Measurements from ENCODE around the gene PRX. TPM values are rescaled to one million over a fixed set of nuclear protein-coding genes. Genes with fewer than 3 reads are reported as not detected.
A peak's percentile ranks its signal among the peaks of the same experiment; 100 is the strongest.

Gene PRX
- total RNA-seq, 1 donor from 2014 or later = 3.3 TPM

- intact Hi-C loops (cut with DNase I) = loop anchor here (5.0 kb wide), 3 partner anchors 56 to 194 kb away; partner anchors contain the start of genes C19orf47 and PLD3
Observed at GRCh38 chr19:40403262-40403984, 9.8 kb downstream of the PRX start.

DNA sequence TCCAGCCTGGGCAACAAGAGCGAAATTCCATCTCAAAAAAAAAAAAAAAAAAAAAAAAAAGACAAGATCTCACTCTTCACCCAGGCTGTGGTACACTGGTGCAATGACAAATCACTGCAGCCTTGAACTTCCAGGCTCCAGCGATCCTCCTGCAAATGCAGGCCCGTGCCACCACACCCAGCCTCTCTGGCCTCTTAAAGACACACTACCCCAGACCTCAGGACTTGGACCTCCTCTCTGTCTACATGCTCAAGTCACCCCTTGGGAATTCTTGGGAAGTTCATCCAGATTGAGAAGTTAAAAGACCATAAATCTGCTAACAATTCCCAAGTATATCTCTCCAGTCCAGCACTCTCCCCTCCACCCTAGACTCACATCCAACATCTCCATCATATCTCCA, 12.6 kb downstream of the PRX start:
- TF ChIP-seq, protein P1, sequence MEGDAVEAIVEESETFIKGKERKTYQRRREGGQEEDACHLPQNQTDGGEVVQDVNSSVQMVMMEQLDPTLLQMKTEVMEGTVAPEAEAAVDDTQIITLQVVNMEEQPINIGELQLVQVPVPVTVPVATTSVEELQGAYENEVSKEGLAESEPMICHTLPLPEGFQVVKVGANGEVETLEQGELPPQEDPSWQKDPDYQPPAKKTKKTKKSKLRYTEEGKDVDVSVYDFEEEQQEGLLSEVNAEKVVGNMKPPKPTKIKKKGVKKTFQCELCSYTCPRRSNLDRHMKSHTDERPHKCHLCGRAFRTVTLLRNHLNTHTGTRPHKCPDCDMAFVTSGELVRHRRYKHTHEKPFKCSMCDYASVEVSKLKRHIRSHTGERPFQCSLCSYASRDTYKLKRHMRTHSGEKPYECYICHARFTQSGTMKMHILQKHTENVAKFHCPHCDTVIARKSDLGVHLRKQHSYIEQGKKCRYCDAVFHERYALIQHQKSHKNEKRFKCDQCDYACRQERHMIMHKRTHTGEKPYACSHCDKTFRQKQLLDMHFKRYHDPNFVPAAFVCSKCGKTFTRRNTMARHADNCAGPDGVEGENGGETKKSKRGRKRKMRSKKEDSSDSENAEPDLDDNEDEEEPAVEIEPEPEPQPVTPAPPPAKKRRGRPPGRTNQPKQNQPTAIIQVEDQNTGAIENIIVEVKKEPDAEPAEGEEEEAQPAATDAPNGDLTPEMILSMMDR (IDR thresholded peaks at IDR 0.05) = no peak
- no peaks in the 10 kb centered on the region for H3K9me3 ChIP-seq
- intact Hi-C loops (cut with DNase I) = loop anchor here (5.0 kb wide), 3 partner anchors 53 to 197 kb away; partner anchors contain the start of genes C19orf47 and PLD3
- H3K36me3 ChIP-seq = no peaks in the 10 kb centered on the region
- no peaks in the 10 kb centered on the region for H3K27me3 ChIP-seq
- H3K4me1 ChIP-seq = peaks cover 3 to 4% of the 10 kb centered on the region in 2 donors
- no peak overlapping the region for H3K27ac ChIP-seq
- no peak for DNase-seq (ENCODE audit: low spot score in 2 of 2)
- H3K4me3 ChIP-seq = no peak overlapping the region

More at GRCh38 chr19:40403262-40403984, 9.8 kb downstream of the PRX start:
- TF ChIP-seq, protein P1 (IDR thresholded peaks at IDR 0.05) = peak in 1 of 3 experiments; percentile 13
- peak overlapping the region; percentile 67 to 79 for H3K27ac ChIP-seq
- no peaks in the 10 kb centered on the region for H3K9me3 ChIP-seq
- peak overlapping the region; percentile 50 to 67 for H3K4me3 ChIP-seq
- H3K4me1 ChIP-seq = peaks cover 3 to 4% of the 10 kb centered on the region in 2 donors
- DNase-seq (ENCODE audit: low spot score in 2 of 2) = peak; percentile 63 to 95
- no peaks in the 10 kb centered on the region for H3K36me3 ChIP-seq
- no peaks in the 10 kb centered on the region for H3K27me3 ChIP-seq

DNA sequence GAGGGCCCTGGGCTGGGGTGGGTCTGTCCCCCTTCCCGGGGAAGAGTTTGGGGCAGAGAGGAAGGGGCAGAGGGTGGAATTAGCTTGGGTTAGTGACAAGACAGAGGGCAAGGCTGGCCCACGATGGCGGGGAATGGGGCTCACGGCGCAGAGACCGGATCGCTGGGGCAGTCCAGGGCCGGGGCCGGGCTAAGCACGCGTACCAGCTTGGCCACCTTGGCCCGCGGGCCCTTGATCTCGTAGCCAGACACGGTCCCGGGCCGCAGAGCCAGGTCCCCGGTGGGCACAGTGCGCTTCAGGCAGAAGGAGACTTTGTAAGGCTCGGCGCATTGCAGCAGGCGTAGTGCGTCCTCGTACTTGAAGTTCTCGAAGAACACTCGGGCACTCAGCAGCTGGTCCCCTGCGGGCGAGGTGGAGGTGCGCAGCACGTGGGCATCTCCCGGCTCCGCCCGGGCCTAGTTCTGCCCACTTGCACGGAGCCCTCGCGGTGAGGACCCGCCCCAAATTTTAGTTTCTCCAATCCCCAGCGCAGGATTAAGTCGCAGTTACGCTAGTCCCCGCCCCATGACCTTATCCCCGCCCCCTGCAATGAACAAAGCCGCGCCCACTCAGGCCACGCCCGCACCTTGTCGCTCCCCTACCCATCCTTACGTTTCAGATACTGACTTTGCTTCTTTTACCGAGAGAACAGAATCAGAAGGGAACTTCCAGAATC, 14.6 kb downstream of the PRX start:
- no peaks in the 10 kb centered on the region for H3K9me3 ChIP-seq
- peaks cover 3 to 4% of the 10 kb centered on the region in 2 donors for H3K4me1 ChIP-seq
- no peaks in the 10 kb centered on the region for H3K36me3 ChIP-seq
- DNase-seq (ENCODE audit: low spot score in 2 of 2) = no peak
- TF ChIP-seq, protein P1 (IDR thresholded peaks at IDR 0.05) = no peak
- H3K27me3 ChIP-seq = no peaks in the 10 kb centered on the region
- H3K27ac ChIP-seq = no peak overlapping the region
- no peak overlapping the region for H3K4me3 ChIP-seq
- intact Hi-C loops (cut with DNase I) = no loop called here

- H3K27me3 ChIP-seq = no peaks in the 10 kb centered on the region
- intact Hi-C loops (cut with DNase I) = no loop called here
- no peaks in the 10 kb centered on the region for H3K36me3 ChIP-seq
- TF ChIP-seq, protein P1 (IDR thresholded peaks at IDR 0.05) = no peak
- H3K27ac ChIP-seq = no peak overlapping the region
- no peaks in the 10 kb centered on the region for H3K4me1 ChIP-seq
- no peaks in the 10 kb centered on the region for H3K9me3 ChIP-seq
- DNase-seq (ENCODE audit: low spot score in 2 of 2) = no peak
- H3K4me3 ChIP-seq = no peak overlapping the region
Observed at GRCh38 chr19:40397568-40397906, 15.6 kb downstream of the PRX start.

DNA sequence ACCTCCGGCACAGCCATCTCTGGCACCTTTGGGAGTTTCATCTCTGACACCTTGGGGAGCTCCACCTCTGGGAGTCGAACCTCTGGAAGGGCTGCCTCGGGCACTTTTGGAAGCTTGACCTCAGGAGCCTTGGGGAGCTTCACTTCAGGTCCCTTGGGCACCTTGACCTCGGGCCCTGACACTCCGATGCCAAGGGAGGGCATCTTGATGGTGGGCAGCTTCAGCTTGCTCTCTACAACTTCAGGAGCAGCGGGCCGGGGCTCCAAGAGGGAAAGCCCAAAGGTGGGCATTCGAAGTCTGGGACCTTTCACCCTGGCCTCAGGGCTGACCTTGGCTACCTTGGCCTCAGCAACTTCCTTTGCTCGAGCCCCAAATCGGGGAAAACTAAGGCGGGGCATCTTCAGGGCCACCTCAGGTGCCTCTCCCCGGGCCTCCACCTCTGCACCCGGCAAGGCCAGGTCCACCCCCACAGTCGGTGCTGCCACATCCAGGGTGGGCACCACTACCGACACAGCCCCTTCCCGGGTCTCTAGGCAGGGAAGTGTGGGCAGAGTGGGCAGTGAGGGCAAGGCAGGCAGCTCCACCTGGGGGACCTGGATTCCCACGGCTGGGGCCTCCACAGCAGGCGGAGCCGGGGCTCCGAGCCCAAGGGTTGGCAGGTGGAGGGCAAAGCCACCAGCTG, 16.2 kb downstream of the PRX start:
- Histone ChIP-seq H3K27ac (no peak overlapping the region), H3K4me3 (no peak overlapping the region), H3K27me3 (no peaks in the 10 kb centered on the region), H3K36me3 (no peaks in the 10 kb centered on the region), H3K9me3 (no peaks in the 10 kb centered on the region), H3K4me1 (no peaks in the 10 kb centered on the region)
- intact Hi-C loops (cut with DNase I) = no loop called here
- DNase-seq (ENCODE audit: low spot score in 2 of 2) = no peak
- TF ChIP-seq, protein P1 (IDR thresholded peaks at IDR 0.05) = no peak

Measured in ascending aorta (tissue), 2 donors.